ENCODE measurements around the gene ARHGAP33. TPM values are rescaled to one million over a fixed set of nuclear protein-coding genes. Genes with fewer than 3 reads are reported as not detected.

Gene ARHGAP33
- total RNA-seq, 1 donor from 2014 or later = 46.3 TPM

DNA sequence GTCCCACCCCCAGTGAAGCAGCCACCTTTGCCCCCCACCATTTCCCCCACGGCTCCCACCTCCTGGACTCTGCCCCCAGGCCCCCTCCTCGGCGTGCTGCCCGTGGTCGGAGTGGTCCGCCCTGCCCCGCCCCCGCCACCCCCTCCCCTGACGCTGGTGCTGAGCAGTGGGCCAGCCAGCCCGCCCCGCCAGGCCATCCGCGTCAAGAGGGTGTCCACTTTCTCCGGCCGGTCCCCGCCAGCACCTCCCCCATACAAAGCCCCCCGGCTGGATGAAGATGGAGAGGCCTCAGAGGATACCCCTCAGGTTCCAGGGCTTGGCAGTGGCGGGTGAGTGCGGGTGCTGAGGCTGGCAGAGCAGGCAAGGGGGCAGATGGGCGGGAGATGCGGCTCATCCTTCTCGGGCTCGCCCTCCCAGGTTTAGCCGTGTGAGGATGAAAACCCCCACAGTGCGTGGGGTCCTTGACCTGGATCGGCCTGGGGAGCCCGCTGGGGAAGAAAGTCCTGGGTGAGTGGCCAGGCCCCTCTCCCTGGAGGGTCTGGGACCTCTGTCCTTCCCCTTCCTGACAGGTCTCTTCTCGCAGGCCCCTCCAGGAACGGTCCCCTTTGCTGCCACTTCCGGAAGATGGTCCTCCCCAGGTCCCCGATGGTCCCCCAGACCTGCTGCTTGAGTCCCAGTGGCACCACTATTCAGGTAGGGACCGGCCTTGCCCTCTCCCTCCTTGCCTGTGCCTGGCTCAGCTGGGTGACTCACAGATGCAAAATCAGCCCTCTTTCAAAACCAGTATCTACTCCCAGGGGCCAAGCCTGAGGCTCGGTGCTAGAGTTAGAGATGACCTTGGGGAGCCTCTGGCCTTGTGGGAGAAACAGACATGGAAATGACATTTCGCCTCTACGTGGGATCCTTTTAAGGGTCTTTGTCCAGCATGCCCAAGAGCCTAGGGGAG is 41.9 kb upstream of the ARHGAP33 start:
- no peaks in the 10 kb centered on the region for H3K27me3 Mint-ChIP-seq
- no peaks in the 10 kb centered on the region for H3K4me1 Mint-ChIP-seq (ENCODE audit: low read depth)
- H3K4me3 Mint-ChIP-seq (ENCODE audit: low read depth) = no peak overlapping the region
- TF ChIP-seq, protein P1, sequence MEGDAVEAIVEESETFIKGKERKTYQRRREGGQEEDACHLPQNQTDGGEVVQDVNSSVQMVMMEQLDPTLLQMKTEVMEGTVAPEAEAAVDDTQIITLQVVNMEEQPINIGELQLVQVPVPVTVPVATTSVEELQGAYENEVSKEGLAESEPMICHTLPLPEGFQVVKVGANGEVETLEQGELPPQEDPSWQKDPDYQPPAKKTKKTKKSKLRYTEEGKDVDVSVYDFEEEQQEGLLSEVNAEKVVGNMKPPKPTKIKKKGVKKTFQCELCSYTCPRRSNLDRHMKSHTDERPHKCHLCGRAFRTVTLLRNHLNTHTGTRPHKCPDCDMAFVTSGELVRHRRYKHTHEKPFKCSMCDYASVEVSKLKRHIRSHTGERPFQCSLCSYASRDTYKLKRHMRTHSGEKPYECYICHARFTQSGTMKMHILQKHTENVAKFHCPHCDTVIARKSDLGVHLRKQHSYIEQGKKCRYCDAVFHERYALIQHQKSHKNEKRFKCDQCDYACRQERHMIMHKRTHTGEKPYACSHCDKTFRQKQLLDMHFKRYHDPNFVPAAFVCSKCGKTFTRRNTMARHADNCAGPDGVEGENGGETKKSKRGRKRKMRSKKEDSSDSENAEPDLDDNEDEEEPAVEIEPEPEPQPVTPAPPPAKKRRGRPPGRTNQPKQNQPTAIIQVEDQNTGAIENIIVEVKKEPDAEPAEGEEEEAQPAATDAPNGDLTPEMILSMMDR (IDR thresholded peaks at IDR 0.05; ENCODE audit: unreplicated experiment) = no peak
- no peaks in the 10 kb centered on the region for H3K9me3 Mint-ChIP-seq (ENCODE audit: low read depth)
- DNase-seq (ENCODE audit: low spot score, unreplicated experiment) = no peak
- no peak overlapping the region for H3K27ac Mint-ChIP-seq
- peaks cover 32% of the 10 kb centered on the region for H3K36me3 Mint-ChIP-seq (ENCODE audit: insufficient read depth)

- no peaks in the 10 kb centered on the region for H3K9me3 Mint-ChIP-seq (ENCODE audit: low read depth)
- no peak overlapping the region for H3K27ac Mint-ChIP-seq
- TF ChIP-seq, protein P1 (IDR thresholded peaks at IDR 0.05; ENCODE audit: unreplicated experiment) = no peak
- no peaks in the 10 kb centered on the region for H3K27me3 Mint-ChIP-seq
- H3K36me3 Mint-ChIP-seq (ENCODE audit: insufficient read depth) = peaks cover 32% of the 10 kb centered on the region
- H3K4me1 Mint-ChIP-seq (ENCODE audit: low read depth) = no peaks in the 10 kb centered on the region
- no peak overlapping the region for H3K4me3 Mint-ChIP-seq (ENCODE audit: low read depth)
- no peak for DNase-seq (ENCODE audit: low spot score, unreplicated experiment)
Measured at GRCh38 chr19:35734273-35734672, 41.1 kb upstream of the ARHGAP33 start.

DNA sequence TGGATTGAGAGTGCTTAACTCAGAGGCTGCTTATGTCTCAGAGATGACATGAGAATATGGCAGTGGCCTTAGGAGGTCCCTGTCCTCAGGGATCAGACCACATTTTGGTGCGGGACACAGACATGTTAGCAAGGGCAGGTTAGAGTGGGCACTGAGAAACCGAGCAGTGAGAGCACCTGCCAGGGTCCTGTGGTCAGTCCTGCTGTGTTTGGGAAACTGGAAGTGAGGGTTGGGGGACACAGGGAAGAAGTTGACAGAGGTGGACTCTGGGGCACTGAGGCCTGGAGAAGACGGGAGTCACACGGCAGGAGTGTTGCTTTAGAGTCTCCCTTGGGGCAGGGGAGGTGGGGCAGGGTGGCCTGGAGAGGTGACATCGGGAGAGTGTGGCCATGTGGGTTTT is 40.5 kb upstream of the ARHGAP33 start:
- H3K9me3 Mint-ChIP-seq (ENCODE audit: low read depth) = no peaks in the 10 kb centered on the region
- peaks cover 1% of the 10 kb centered on the region for H3K4me1 Mint-ChIP-seq (ENCODE audit: low read depth)
- no peaks in the 10 kb centered on the region for H3K27me3 Mint-ChIP-seq
- peaks cover 28% of the 10 kb centered on the region for H3K36me3 Mint-ChIP-seq (ENCODE audit: insufficient read depth)
- no peak overlapping the region for H3K27ac Mint-ChIP-seq
- TF ChIP-seq, protein P1 (IDR thresholded peaks at IDR 0.05; ENCODE audit: unreplicated experiment) = no peak
- H3K4me3 Mint-ChIP-seq (ENCODE audit: low read depth) = no peak overlapping the region
- DNase-seq (ENCODE audit: low spot score, unreplicated experiment) = no peak

GRCh38 chr19:35736913-35737886 is 38.2 kb upstream of the ARHGAP33 start:
- no peak overlapping the region for H3K4me3 Mint-ChIP-seq (ENCODE audit: low read depth)
- peaks cover 3% of the 10 kb centered on the region for H3K4me1 Mint-ChIP-seq (ENCODE audit: low read depth)
- TF ChIP-seq, protein P1 (IDR thresholded peaks at IDR 0.05; ENCODE audit: unreplicated experiment) = peak; percentile 21
- no peaks in the 10 kb centered on the region for H3K27me3 Mint-ChIP-seq
- peaks cover 19% of the 10 kb centered on the region for H3K36me3 Mint-ChIP-seq (ENCODE audit: insufficient read depth)
- no peaks in the 10 kb centered on the region for H3K9me3 Mint-ChIP-seq (ENCODE audit: low read depth)
- no peak overlapping the region for H3K27ac Mint-ChIP-seq
- no peak for DNase-seq (ENCODE audit: low spot score, unreplicated experiment)

Measured in progenitor cell of endocrine pancreas (in vitro differentiated cells).